Cardiac muscle cell (in vitro differentiated cells and primary cell): ENCODE data around the gene C1orf122. TPM values are rescaled to one million over a fixed set of nuclear protein-coding genes. Genes with fewer than 3 reads are reported as not detected.

ENCODE experiments used
- DNase-seq, 2 donors: peaks; one replicate each; pipeline versions ENCODE4 v3.0.0 to v3.0.0-alpha.2; 2010 to 2017; ENCODE audit warnings: low read depth in 1 of 2, low spot score in 1 of 2
- H3K27ac ChIP-seq: fragments of 200-600 bp; sonication (generic); 2 replicates; pipeline ENCODE4 v1.5.1; 2016
- H3K27me3 ChIP-seq: fragments of 200-600 bp; sonication (generic); 2 replicates; pipeline ENCODE4 v1.6.0; 2016; ENCODE audit warnings: control low read depth
- H3K36me3 ChIP-seq: fragments of 200-600 bp; sonication (generic); 2 replicates; pipeline ENCODE4 v1.5.1; 2016; ENCODE audit warnings: control low read depth
- H3K4me1 ChIP-seq: fragments of 200-600 bp; sonication (generic); 2 replicates; pipeline ENCODE4 v1.8.1; 2017; ENCODE audit warnings: low read depth, mild to moderate bottlenecking, mixed run types
- H3K4me3 ChIP-seq: fragments of 200-600 bp; sonication (generic); 2 replicates; pipeline ENCODE4 v1.5.1; 2016; ENCODE audit warnings: mild to moderate bottlenecking
- H3K9me3 ChIP-seq: fragments of 200-600 bp; sonication (generic); 2 replicates; pipeline ENCODE4 v1.5.1; 2017; ENCODE audit warnings: low read depth, mild to moderate bottlenecking, control low read depth
- polyA plus RNA-seq: library from polyadenylated mRNA; unstranded; fragments of >200 nt; fragmentation: Nextera tagmentation; extraction: Ambion mirVana; gene quantifications from 2 replicates; pipeline ENCODE4 v1.2.1, GENCODE V29; 2016
- total RNA-seq: library from RNA; depleted of rRNA; stranded (reverse); fragments of >200 nt; gene quantifications from 2 replicates; pipeline ENCODE4 v1.2.3, GENCODE V29; 2016
- TF ChIP-seq, protein P1 (sequence below): IDR thresholded peaks from 2 replicates; pipeline ENCODE4 v1.5.1; 2012; ENCODE audit warnings: low read depth, mild to moderate bottlenecking, low read length

C1orf122 gene
- total and polyA plus RNA-seq, 2 experiments from 2014 or later, result 104 to 174 TPM

DNA sequence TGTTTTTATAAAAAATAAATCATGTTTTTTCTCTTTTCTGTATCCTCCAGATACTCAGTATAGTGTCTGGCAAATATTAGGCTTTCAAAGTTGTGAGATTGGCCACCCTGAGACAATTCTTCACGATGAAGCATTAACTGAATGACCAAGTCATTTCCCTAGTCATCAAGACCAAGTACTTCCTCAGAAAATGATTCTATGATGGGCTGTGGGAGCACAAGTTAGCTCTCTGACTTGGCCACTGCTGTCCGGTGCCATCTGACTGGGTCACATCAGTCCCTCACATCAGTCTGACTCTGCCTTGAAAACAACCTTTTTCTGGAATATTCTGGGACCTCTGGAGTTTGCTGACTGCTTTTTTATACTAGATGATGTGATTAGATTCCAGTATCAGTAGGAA is 13.9 kb downstream of the C1orf122 start:
- Histone ChIP-seq H3K27me3 (no peaks in the 10 kb centered on the region), H3K4me3 (no peak overlapping the region), H3K27ac (no peak overlapping the region), H3K4me1 (no peaks in the 10 kb centered on the region), H3K9me3 (no peaks in the 10 kb centered on the region), H3K36me3 (peaks cover 37% of the 10 kb centered on the region)
- TF ChIP-seq, protein P1, sequence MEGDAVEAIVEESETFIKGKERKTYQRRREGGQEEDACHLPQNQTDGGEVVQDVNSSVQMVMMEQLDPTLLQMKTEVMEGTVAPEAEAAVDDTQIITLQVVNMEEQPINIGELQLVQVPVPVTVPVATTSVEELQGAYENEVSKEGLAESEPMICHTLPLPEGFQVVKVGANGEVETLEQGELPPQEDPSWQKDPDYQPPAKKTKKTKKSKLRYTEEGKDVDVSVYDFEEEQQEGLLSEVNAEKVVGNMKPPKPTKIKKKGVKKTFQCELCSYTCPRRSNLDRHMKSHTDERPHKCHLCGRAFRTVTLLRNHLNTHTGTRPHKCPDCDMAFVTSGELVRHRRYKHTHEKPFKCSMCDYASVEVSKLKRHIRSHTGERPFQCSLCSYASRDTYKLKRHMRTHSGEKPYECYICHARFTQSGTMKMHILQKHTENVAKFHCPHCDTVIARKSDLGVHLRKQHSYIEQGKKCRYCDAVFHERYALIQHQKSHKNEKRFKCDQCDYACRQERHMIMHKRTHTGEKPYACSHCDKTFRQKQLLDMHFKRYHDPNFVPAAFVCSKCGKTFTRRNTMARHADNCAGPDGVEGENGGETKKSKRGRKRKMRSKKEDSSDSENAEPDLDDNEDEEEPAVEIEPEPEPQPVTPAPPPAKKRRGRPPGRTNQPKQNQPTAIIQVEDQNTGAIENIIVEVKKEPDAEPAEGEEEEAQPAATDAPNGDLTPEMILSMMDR, result no peak
- DNase-seq, result no peak

DNA sequence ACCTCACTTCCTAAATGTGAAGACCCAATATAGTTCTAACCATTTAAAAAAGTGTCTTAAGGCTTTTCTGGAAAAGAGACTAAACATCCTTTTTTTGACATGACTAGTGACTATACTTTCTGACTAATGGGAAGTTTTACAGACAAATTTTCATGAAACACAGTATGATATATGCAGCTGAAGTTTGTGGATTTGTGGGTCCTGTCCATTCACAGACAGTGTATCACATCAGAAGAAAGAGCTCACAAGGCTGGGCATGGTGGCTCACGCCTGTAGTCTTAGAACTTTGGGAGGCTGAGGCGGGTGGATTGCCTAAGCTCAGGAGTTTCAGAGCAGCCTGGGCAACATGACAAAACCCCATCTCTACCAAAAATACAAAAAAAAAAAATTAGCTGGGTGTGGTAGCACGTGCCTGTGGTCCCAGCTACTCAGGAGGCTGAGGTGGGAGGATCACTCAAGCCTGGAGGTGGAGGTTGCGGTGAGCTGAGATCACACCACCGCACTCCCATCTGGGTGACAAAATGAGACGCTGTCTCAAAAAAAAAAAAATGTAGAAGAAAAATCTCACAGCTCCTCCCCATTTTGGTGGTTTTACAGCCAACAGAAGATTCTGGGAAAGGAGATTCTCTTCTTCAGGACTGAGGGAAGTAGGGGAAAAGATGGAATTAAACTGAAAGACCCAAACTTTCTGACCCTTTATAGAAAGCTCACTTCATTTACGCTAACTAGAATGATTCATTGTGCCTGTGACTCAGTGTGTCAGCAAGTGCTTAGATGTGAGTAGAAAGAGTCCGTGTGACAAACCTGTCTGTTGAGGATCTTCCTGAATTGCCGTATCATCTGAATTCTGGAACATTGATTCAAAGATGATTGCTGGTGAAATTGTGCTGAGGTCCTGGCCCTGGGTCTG is 15.6 kb downstream of the C1orf122 start:
- no peaks in the 10 kb centered on the region for H3K27me3 ChIP-seq
- H3K4me1 ChIP-seq, result no peaks in the 10 kb centered on the region
- TF ChIP-seq, protein P1, result no peak
- no peak overlapping the region for H3K4me3 ChIP-seq
- no peaks in the 10 kb centered on the region for H3K9me3 ChIP-seq
- peaks cover 32% of the 10 kb centered on the region for H3K36me3 ChIP-seq
- H3K27ac ChIP-seq, result no peak overlapping the region
- no peak for DNase-seq

GRCh38 chr1:37824001-37824400 is 16.4 kb downstream of the C1orf122 start:
- Histone ChIP-seq H3K27me3 (no peaks in the 10 kb centered on the region), H3K4me1 (no peaks in the 10 kb centered on the region), H3K9me3 (no peaks in the 10 kb centered on the region), H3K36me3 (peaks cover 34% of the 10 kb centered on the region), H3K4me3 (no peak overlapping the region), H3K27ac (no peak overlapping the region)
- TF ChIP-seq, protein P1, result no peak
- DNase-seq, result no peak

DNA sequence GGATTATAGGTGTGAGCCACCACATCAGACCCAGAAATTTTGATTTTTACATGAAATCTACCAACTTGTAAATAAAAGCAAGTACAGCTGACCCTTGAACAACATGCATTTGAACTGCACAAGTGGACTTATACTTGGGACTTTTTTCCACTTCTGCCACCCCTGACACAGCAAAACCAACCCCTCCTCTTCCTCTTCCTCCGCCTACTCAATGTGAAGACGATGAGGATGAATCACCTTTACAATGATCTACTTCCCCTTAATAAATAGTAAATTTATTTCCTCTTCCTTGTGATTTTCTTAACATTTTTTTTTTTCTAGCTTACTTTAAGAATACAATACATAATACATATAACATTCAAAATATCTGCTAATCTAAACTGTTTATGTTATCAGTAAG is 17.9 kb downstream of the C1orf122 start:
- H3K36me3 ChIP-seq, result peaks cover 33% of the 10 kb centered on the region

DNA sequence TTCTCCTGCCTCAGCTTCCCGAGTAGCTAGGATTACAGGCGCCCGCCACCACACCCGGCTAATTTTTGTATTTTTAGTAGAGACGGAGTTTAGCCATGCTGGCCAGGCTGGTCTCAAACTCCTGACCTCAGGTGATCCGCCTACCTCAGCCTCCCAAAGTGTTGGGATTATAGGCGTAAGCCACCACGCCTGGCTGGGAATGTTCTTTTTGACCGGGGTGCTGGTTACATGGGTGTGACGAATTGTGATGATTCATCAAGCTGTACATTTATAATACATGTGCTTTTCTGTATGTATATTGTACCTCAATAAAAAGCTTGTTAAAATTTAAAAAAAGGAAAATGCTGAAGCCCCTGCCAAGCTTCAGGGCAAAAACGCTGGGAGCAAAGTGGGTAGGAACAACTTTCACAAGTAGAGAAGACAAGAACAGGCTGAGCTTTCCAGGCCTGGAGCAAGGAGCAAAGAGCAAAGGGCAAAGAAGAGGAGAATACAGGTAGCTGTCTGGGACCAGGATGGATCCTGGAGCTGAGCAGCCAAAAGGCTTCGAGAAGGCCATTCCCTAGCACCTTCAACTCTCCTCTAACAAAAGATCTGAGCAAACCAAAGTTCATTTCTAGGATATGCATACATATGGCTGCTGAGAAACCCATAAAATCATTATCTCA is 21.0 kb downstream of the C1orf122 start:
- Histone ChIP-seq H3K9me3 (no peaks in the 10 kb centered on the region), H3K27me3 (no peaks in the 10 kb centered on the region), H3K36me3 (peaks cover 29% of the 10 kb centered on the region), H3K27ac (no peak overlapping the region), H3K4me1 (no peaks in the 10 kb centered on the region), H3K4me3 (no peak overlapping the region)
- TF ChIP-seq, protein P1, result no peak
- DNase-seq, result no peak

More for the DNA sequence above, 17.9 kb downstream of the C1orf122 start:
- Histone ChIP-seq H3K27me3 (no peaks in the 10 kb centered on the region), H3K9me3 (no peaks in the 10 kb centered on the region), H3K4me3 (no peak overlapping the region), H3K27ac (no peak overlapping the region), H3K4me1 (no peaks in the 10 kb centered on the region)
- TF ChIP-seq, protein P1, result no peak
- DNase-seq, result no peak
